H9 (cell line): ENCODE data around the gene EPS8L3. TPM values are rescaled to one million over a fixed set of nuclear protein-coding genes. Genes with fewer than 3 reads are reported as not detected.

Experiments used
- DNase-seq: peaks from one replicate; pipeline ENCODE4 v3.0.0-alpha.2; 2017
- H2AFZ ChIP-seq: one replicate; pipeline ENCODE4 v1.6.1; 2013; ENCODE audit warnings: mild to moderate bottlenecking, low read length, control low read depth, moderate library complexity
- H2AK5ac ChIP-seq: 2 replicates; pipeline ENCODE4 v1.6.1; 2013; ENCODE audit warnings: low read length, control low read depth, mixed read lengths; ENCODE audit not compliant: insufficient read length
- H2BK120ac ChIP-seq: one replicate; pipeline ENCODE4 v1.6.1; 2013; ENCODE audit warnings: low read depth, mild to moderate bottlenecking, low read length, control low read depth, inconsistent platforms; ENCODE audit not compliant: poor library complexity, severe bottlenecking
- H2BK12ac ChIP-seq: 2 replicates; pipeline ENCODE4 v1.6.1; 2013; ENCODE audit warnings: low read length, control low read depth, mixed read lengths, low read depth; ENCODE audit not compliant: insufficient read length
- H2BK15ac ChIP-seq: 2 replicates; pipeline ENCODE4 v1.6.1; 2013; ENCODE audit warnings: low read depth, low read length, control low read depth
- H2BK20ac ChIP-seq: one replicate; pipeline ENCODE4 v1.6.1; 2013; ENCODE audit warnings: low read depth, mild to moderate bottlenecking, low read length, control low read depth, inconsistent platforms; ENCODE audit not compliant: poor library complexity, severe bottlenecking
- H2BK5ac ChIP-seq: 2 replicates; pipeline ENCODE4 v1.6.1; 2013; ENCODE audit warnings: low read length, control low read depth, mixed read lengths; ENCODE audit not compliant: insufficient read length
- H3K14ac ChIP-seq: 2 replicates; pipeline ENCODE4 v1.6.1; 2013; ENCODE audit warnings: low read length, control low read depth; ENCODE audit not compliant: insufficient read depth
- H3K18ac ChIP-seq: 2 replicates; pipeline ENCODE4 v1.6.1; 2013; ENCODE audit warnings: low read depth, mild to moderate bottlenecking, mixed read lengths, low read length, control low read depth; ENCODE audit not compliant: insufficient read length
- H3K23ac ChIP-seq: 2 replicates; pipeline ENCODE4 v1.6.1; 2013; ENCODE audit warnings: low read length, control low read depth, mixed read lengths, low read depth; ENCODE audit not compliant: insufficient read length
- H3K23me2 ChIP-seq: 2 replicates; pipeline ENCODE4 v1.6.1; 2013; ENCODE audit warnings: low read depth, mild to moderate bottlenecking, mixed read lengths, low read length, control low read depth; ENCODE audit not compliant: insufficient read length, poor library complexity, severe bottlenecking
- H3K27ac ChIP-seq: 2 replicates; pipeline ENCODE4 v1.5.1; 2013; ENCODE audit warnings: low read length, control low read depth, mixed read lengths, low read depth; ENCODE audit not compliant: insufficient read length
- H3K27me3 ChIP-seq: 2 replicates; pipeline ENCODE4 v1.6.1; 2013; ENCODE audit warnings: low read length, control low read depth, inconsistent platforms; ENCODE audit not compliant: insufficient read depth
- H3K4ac ChIP-seq: 2 replicates; pipeline ENCODE4 v1.6.1; 2013; ENCODE audit warnings: low read depth, mild to moderate bottlenecking, control low read depth, inconsistent platforms, low read length, moderate library complexity
- H3K4me1 ChIP-seq: 2 replicates; pipeline ENCODE4 v1.6.1; 2013; ENCODE audit warnings: low read length, control low read depth, inconsistent platforms; ENCODE audit not compliant: insufficient read depth
- H3K4me2 ChIP-seq: 2 replicates; pipeline ENCODE4 v1.6.1; 2013; ENCODE audit warnings: low read length, control low read depth, mixed read lengths; ENCODE audit not compliant: insufficient read length, insufficient read depth
- H3K56ac ChIP-seq: 2 replicates; pipeline ENCODE4 v1.6.1; 2013; ENCODE audit warnings: low read depth, mild to moderate bottlenecking, mixed read lengths, low read length, control low read depth; ENCODE audit not compliant: insufficient read length
- H3K79me1 ChIP-seq: 2 replicates; pipeline ENCODE4 v1.6.1; 2013; ENCODE audit warnings: low read depth, mild to moderate bottlenecking, moderate library complexity, low read length, control low read depth, inconsistent platforms; ENCODE audit not compliant: insufficient read depth, poor library complexity, severe bottlenecking
- H3K79me2 ChIP-seq: 2 replicates; pipeline ENCODE4 v1.6.1; 2013; ENCODE audit warnings: low read length, control low read depth, inconsistent platforms; ENCODE audit not compliant: insufficient read depth
- H3K9ac ChIP-seq: 2 replicates; pipeline ENCODE4 v1.6.1; 2013; ENCODE audit warnings: low read length, control low read depth, mixed read lengths; ENCODE audit not compliant: insufficient read length; ENCODE audit errors: extremely low read depth
- H3K9me3 ChIP-seq: one replicate; pipeline ENCODE4 v1.6.1; 2013; ENCODE audit warnings: low read depth, low read length, inconsistent platforms; ENCODE audit not compliant: control insufficient read depth
- H3T11ph ChIP-seq: one replicate; pipeline ENCODE4 v1.6.1; 2013; ENCODE audit warnings: mild to moderate bottlenecking, low read length, control low read depth, inconsistent platforms
- H4K20me1 ChIP-seq: one replicate; pipeline ENCODE4 v1.6.1; 2013; ENCODE audit not compliant: control insufficient read depth, insufficient read length, insufficient read depth
- H4K5ac ChIP-seq: 2 replicates; pipeline ENCODE4 v1.6.1; 2013; ENCODE audit warnings: low read depth, mild to moderate bottlenecking, mixed read lengths, low read length, control low read depth; ENCODE audit not compliant: insufficient read length
- H4K8ac ChIP-seq: replicated peaks from 2 replicates; pipeline ENCODE4 v1.6.1; 2013; ENCODE audit warnings: low read length, control low read depth, mixed read lengths, low read depth; ENCODE audit not compliant: insufficient read length
- H4K91ac ChIP-seq: 2 replicates; pipeline ENCODE4 v1.6.1; 2013; ENCODE audit warnings: low read depth, mild to moderate bottlenecking, moderate library complexity, mixed read lengths, low read length, control low read depth; ENCODE audit not compliant: insufficient read length
- H3K27ac Mint-ChIP-seq, 3 experiments: 2 replicates in 2 of 3; 3 replicates in 1 of 3; pipeline ENCODE4 v1.8.0; 2020 to 2021; ENCODE audit warnings: mixed read lengths in 3 of 3, mild to moderate bottlenecking in 1 of 3, moderate library complexity in 1 of 3
- H3K27me3 Mint-ChIP-seq: 2 replicates; pipeline ENCODE4 v1.8.0; 2021; ENCODE audit warnings: low read depth, mild to moderate bottlenecking, moderate library complexity, mixed read lengths
- H3K36me3 Mint-ChIP-seq, 3 experiments: 2 replicates in 2 of 3; 3 replicates in 1 of 3; pipeline ENCODE4 v1.8.0; 2020 to 2021; ENCODE audit warnings: low read depth in 3 of 3, mixed read lengths in 3 of 3; ENCODE audit not compliant: insufficient read depth in 1 of 3
- H3K4me1 Mint-ChIP-seq, 2 experiments: 2 replicates each; pipeline ENCODE4 v1.8.0; 2020; ENCODE audit warnings: mixed read lengths in 2 of 2
- H3K4me3 Mint-ChIP-seq, 2 experiments: 2 replicates in 1 of 2; 3 replicates in 1 of 2; pipeline ENCODE4 v1.8.0; 2020 to 2021; ENCODE audit warnings: mild to moderate bottlenecking in 2 of 2, mixed read lengths in 2 of 2, moderate library complexity in 1 of 2
- H3K9me3 Mint-ChIP-seq, 2 experiments: 2 replicates in 1 of 2; 3 replicates in 1 of 2; pipeline ENCODE4 v1.8.0; 2020; ENCODE audit warnings: mild to moderate bottlenecking in 2 of 2, mixed read lengths in 2 of 2, moderate library complexity in 1 of 2
- CTCF ChIP-seq: fragments of 200-600 bp; sonication (generic); conservative IDR thresholded peaks from 3 replicates; pipeline ENCODE4 v1.8.0; 2021; ENCODE audit warnings: antibody characterized with exemption, mild to moderate bottlenecking
- WGBS: extraction: QIAGEN DNeasy Blood & Tissue Kit; methylation state at CpG from one replicate; pipeline ENCODE4 v1.1.7; 2013; ENCODE audit warnings: missing lambda C conversion rate, low lambda C conversion rate, mixed read lengths; ENCODE audit not compliant: insufficient read length; ENCODE audit errors: extremely low coverage; 5-methylcytosine and 5-hydroxymethylcytosine counted together
- total RNA-seq: library from RNA; stranded (reverse); gene quantifications from 2 replicates; pipeline ENCODE4 v1.2.1, GENCODE V29; 2021

The EPS8L3 gene
- total RNA-seq, 1 experiment from 2014 or later = not detected

- no peak overlapping the region for H2BK20ac ChIP-seq
- no peaks in the 10 kb centered on the region; a peak in 1 of 4 replicates for H3K4me1 Mint-ChIP-seq
- no peaks in the 10 kb centered on the region for H4K20me1 ChIP-seq
- H3K23ac ChIP-seq = no peak overlapping the region
- no peak overlapping the region for H4K5ac ChIP-seq
- no peak overlapping the region for H4K91ac ChIP-seq
- no peaks in the 10 kb centered on the region for H3K23me2 ChIP-seq
- H3K9ac ChIP-seq = no peak overlapping the region
- no peak for DNase-seq
- no peak overlapping the region for H3K27ac Mint-ChIP-seq
- H4K8ac ChIP-seq = no peak overlapping the region
- H3K36me3 Mint-ChIP-seq = no peaks in the 10 kb centered on the region
- no peak overlapping the region for H3K4me2 ChIP-seq
- no peaks in the 10 kb centered on the region for H3K79me1 ChIP-seq
- H3K27ac ChIP-seq = no peak overlapping the region
- no peak overlapping the region for H2AK5ac ChIP-seq
- H3T11ph ChIP-seq = no peak overlapping the region
- H2BK15ac ChIP-seq = no peak overlapping the region
- H2BK5ac ChIP-seq = no peak overlapping the region
- H3K4ac ChIP-seq = no peak overlapping the region
- H2AFZ ChIP-seq = no peak overlapping the region
- H3K9me3 ChIP-seq = no peaks in the 10 kb centered on the region
- no peak for TF ChIP-seq CTCF
- WGBS = no CpG with 5 or more reads among the region's 12 CpGs
- no peaks in the 10 kb centered on the region; a peak in 1 of 5 replicates for H3K9me3 Mint-ChIP-seq
- no peaks in the 10 kb centered on the region; the same call in 1 of the 2 replicates for H3K27me3 ChIP-seq
- H3K27me3 Mint-ChIP-seq = peaks cover 9% of the 10 kb centered on the region
- no peak overlapping the region for H3K4me3 Mint-ChIP-seq
- H2BK120ac ChIP-seq = no peak overlapping the region
- no peaks in the 10 kb centered on the region for H3K79me2 ChIP-seq
- no peak overlapping the region for H3K14ac ChIP-seq
- no peak overlapping the region for H3K18ac ChIP-seq
- H3K56ac ChIP-seq = no peak overlapping the region
- H2BK12ac ChIP-seq = no peak overlapping the region
- no peaks in the 10 kb centered on the region for H3K4me1 ChIP-seq
These were observed 48.9 kb downstream of the EPS8L3 start for GRCh38 chr1:109714661-109715372.
